OCI-M1 (cell line): ENCODE measurements around the gene TRIM60.
"Not testable (repeated sequence)": the region's sequence is repeated elsewhere in the genome, so short reads cannot be mapped to it uniquely, and the experiment has no call there.

Experiments used
- DNase-seq: peaks from one replicate; lab custom pipeline; 2025; lab: John Stamatoyannopoulos, UW

TRIM60 gene

GRCh38 chr4:165031436-165032211 lies at the start of gene TRIM60:
TRIM60 (plus strand) TSS chr4:165031999; CDS start chr4:165040073, 8,074 bp downstream.
- no peak for DNase-seq

DNA sequence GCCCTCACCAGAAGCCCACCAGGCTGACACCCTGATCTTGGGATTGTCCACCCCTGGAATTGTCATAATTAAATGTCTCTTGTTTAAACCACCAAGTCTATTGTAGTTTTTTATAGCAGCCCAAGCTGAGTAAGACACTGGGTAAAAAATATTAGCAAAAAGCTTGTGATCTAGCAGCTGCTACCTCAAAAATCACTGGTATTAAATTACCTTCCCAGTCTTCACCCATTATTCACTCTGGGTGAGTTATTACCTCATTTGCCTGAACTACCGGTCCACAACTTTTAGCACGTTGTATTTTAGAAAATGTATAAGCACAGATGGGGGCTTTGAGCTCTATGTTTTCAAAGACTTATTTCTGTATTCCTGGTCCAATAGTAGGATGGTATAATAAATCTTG lies 42.3 kb upstream of the TRIM60 start:
- DNase-seq, result no peak

- DNase-seq, result not testable (repeated sequence)
These were observed 41.0 kb upstream of the TRIM60 start for GRCh38 chr4:164990786-164991185.

DNA sequence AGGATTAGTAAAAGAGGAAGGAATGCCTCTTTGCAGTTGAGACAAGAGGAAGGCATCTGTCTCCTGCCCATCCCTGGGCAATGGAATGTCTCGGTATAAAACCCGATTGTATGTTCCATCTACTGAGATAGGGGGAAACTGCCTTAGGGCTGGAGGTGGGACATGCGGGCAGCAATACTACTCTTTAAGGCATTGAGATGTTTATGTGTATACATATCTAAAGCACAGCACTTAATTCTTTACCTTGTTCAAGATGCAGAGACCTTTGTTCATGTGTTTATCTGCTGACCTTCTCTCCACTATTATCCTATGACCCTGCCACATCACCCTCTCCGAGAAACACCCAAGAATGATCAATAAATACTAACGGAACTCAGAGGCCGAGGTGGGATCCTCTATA lies 35.7 kb upstream of the TRIM60 start:
- not testable (repeated sequence) for DNase-seq

DNA sequence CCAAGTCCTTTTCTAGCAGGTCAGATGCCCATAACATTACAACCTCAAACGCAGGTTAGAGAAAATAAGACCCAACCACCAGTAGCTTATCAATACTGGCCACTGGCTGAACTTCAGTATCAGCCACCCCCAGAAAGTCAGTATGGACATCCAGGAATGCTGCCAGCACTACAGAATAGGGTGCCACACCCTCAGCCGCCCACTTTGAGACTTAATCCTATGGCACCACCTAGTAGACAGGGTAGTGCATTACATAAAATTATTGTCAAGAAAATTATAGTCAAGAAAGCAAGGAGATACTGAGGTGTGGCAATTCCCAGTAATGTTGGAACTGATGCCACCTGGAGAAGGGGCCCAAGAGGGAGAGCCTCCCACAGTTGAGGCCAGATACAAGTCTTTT lies 34.5 kb upstream of the TRIM60 start:
- DNase-seq, result peak; percentile 90

- no peak for DNase-seq
These were observed 33.9 kb upstream of the TRIM60 start for GRCh38 chr4:164997941-164998340.

- not testable (repeated sequence) for DNase-seq
These were observed 33.2 kb upstream of the TRIM60 start for GRCh38 chr4:164998526-164999080.

DNA sequence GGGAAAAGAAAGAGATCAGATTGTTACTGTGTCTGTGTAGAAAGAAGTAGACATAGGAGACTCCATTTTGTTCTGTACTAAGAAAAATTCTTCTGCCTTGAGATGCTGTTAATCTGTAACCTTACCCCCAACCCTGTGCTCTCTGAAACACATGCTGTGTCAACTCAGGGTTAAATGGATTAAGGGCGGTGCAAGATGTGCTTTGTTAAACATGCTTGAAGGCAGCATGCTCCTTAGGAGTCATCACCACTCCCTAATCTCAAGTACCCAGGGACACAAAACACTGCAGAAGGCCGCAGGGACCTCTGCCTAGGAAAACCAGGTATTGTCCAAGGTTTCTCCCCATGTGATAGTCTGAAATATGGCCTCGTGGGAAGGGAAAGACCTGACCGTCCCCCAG lies 29.8 kb upstream of the TRIM60 start:
- not testable (repeated sequence) for DNase-seq

DNA sequence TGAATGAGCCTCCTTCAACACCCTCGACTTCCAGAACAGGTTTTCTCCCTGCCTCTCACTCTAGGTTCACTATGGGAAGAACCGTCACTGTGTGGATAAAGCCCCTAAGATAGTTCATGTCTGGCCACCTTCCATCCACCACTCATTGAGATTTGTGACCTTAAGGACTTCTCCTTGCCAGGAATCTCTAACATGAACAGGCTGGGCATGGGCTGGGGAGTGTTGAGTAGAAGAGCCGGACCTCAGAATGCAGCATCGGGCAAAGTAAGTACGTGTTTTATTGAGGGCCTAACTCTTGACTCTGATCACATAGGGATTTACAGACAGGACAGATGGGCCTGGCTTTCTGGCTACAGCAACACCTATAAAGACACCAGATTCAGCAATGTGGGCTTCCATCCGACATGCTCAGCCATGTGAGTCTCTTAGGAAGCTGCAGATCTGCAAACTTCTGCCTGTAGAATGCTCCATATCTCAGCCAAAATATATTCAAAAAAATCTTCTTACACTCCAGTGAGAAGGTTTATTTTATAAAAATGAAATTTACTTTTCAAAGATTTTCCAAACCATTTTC lies 26.4 kb upstream of the TRIM60 start:
- DNase-seq, result no peak

GRCh38 chr4:165006456-165006855 lies 25.3 kb upstream of the TRIM60 start:
- no peak for DNase-seq

- DNase-seq, result no peak
These were observed 24.9 kb upstream of the TRIM60 start for GRCh38 chr4:165006886-165007285.

- no peak for DNase-seq
These were observed 22.1 kb upstream of the TRIM60 start for GRCh38 chr4:165009493-165010227.

GRCh38 chr4:165010487-165010886 lies 21.3 kb upstream of the TRIM60 start:
- DNase-seq, result no peak

DNA sequence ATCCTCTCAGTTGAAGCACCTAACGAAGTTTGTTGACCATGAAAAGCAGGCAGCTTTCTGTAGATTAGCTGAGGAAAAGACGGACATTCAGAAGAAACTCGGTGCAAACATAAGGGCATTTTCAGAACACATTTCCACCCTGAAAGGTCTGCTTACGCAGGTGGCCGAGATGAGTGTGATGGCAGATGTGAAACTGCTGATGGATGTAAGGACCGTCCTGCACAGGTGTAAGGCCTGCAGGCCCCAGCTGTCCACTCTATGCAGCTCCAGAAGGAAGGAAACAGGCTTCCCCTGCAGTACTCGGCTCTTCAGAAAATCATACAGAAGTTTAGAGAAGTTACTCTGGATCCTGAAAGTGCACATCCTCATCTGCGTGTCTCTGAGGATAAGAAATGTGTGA lies 20.8 kb upstream of the TRIM60 start:
- no peak for DNase-seq

- DNase-seq, result no peak
These were observed 20.4 kb upstream of the TRIM60 start for GRCh38 chr4:165011403-165011802.

GRCh38 chr4:165013691-165014090 lies 18.1 kb upstream of the TRIM60 start:
- no peak for DNase-seq

DNA sequence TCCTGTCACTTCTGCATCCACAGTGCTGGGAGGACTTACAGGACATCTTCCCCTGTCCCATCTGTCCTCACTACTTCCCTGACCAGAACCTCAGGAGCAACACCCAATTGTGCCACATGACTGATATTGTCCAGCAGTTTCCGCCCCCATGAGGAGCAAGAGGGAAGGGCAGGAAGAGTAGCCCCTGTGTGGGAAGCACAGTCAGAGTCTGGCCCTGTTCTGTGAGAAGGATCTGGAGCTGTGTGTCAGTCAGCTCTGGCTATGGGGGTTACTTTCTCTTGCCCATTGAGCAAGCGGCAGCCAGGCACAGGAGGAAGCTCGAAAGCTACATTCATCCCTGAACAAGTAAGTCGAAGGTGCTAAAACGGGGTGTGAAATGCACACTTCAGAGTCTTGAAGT lies 14.8 kb upstream of the TRIM60 start:
- peak; percentile 60 for DNase-seq

DNA sequence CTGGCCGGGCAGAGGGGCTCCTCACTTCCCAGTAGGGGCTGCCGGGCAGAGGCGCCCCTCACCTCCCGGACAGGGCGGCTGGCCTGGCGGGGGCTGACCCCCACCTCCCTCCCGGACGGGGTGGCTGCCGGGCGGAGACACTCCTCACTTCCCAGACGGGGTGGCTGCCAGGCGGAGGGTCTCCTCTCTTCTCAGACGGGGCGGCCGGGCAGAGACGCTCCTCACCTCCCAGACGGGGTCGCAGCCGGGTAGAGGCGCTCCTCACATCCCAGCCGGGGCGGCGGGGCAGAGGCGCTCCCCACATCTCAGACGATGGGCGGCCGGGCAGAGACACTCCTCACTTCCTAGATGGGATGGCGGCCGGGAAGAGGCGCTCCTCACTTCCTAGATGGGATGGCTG lies 11.8 kb upstream of the TRIM60 start:
- not testable (repeated sequence) for DNase-seq

GRCh38 chr4:165025782-165026181 lies 6.0 kb upstream of the TRIM60 start:
- not testable (repeated sequence) for DNase-seq

- no peak for DNase-seq
These were observed 3.9 kb upstream of the TRIM60 start for GRCh38 chr4:165027762-165028402.

DNA sequence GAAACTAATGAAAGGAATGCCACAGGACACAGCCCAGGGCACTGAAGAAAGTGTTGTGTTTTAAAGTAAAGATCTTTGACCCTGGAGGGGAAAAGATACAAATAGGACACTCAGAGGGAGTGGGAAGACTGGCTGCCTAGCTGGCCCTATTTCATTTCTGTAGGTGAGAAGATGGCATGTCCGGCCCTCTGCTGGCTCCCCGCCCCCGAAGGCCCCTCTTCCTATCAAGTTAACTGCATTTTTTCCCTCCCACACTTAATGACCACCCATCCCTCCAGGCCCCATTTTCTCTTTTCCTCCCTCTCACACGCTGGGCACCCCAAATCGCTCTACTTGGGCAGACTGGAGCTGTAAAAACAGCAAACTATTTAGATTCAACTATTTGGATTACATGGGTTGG lies 16.4 kb downstream of the TRIM60 start:
- no peak for DNase-seq

- peak; percentile 37 for DNase-seq
These were observed 20.8 kb downstream of the TRIM60 start for GRCh38 chr4:165052627-165053026.
